Right renal cortex interstitium (tissue), 3 donors: ENCODE measurements around the gene CTU2. TPM values are rescaled to one million over a fixed set of nuclear protein-coding genes. Genes with fewer than 3 reads are reported as not detected.
A peak's percentile ranks its signal among the peaks of the same experiment; 100 is the strongest.
"Not testable (repeated sequence)": the region's sequence is repeated elsewhere in the genome, so short reads cannot be mapped to it uniquely, and the experiment has no call there.

Source experiments
- DNase-seq, 3 donors: peaks; one replicate each; pipeline ENCODE4 v3.0.0-alpha.2; 2013; ENCODE audit warnings: low read depth in 3 of 3, low spot score in 2 of 3
- polyA plus RNA-seq, 3 donors: library from polyadenylated mRNA; unstranded; fragments of 120-200 nt; gene quantifications; one replicate each; pipeline ENCODE4 v1.2.1, GENCODE V29; 2013; ENCODE audit not compliant: insufficient read length in 3 of 3

Gene CTU2
- 10 to 100 TPM in 2 of 3 donors, 1 to 10 TPM in 1; 8.7 to 11.2 (median 10.1) TPM for polyA plus RNA-seq

DNA sequence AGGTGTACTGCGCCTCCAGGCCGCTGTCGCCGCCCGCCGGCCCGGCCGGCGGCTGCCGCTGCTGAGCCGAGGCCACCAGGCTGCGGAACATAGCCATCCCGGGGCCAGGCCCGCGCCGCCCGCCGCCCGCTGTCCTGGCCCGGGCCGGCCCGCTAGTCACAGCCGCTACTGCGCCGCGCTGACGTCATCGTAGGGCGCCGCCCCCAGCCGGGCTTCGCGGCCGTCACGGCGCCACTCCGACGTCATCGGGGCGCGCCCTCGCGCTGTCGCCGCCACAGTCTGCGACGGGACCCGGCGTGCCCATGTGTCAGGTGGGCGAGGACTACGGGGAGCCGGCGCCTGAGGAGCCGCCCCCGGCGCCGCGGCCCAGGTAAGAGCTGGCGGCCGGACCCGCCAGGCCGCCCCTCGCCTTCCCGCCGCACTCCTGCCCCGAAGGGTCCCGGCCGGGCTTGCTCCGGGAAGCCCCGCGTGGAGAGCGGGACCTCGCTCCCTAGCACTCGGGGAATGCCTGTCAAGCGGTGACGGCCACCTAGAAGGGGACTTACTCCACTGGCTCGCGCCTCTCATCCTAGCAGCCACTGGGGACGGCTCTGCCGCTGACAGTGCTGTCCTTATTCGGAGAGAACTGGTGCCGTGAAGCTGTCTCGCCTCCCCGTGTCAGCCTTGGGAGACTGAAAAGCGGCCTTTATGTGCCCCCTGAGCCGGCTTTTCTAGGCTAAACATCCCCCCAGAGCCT is at the start of gene CTU2, which contains the start of gene RNF166:
Gene CTU2 (plus strand): TSS at position 275 of the 736 bp plus-strand sequence. CDS start 28 bp downstream, at position 303.
Gene RNF166 (minus strand): TSS at position 180 of the 736 bp plus-strand sequence. CDS start 83 bp downstream, at position 97.
- peak; percentile 65 to 66 (median 65) for DNase-seq

DNA sequence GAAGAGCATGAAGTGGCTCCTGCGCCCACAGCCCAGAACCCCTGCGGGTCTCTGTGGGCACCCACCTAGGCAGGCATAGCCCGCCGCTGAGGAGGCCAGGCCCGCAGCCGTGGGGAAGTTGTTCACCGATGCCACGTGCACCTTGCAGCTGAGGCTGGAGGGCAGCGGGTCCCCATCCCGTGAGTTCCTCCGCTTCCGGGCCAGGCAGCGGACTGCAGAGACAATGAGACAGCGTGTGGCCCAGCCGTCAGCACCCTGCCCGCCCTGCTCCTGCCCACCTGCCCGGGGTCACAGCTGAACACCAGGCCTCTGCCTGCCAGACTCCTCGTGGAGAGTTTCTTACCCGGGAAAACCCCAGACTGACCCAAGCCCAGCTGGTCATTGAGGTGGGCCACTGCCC is 48.9 kb upstream of the CTU2 start:
- no peak for DNase-seq

GRCh38 chr16:88658714-88659113 is 47.6 kb upstream of the CTU2 start:
- DNase-seq, result no peak

- no peak for DNase-seq
Measured at GRCh38 chr16:88659160-88659559, 47.1 kb upstream of the CTU2 start.

DNA sequence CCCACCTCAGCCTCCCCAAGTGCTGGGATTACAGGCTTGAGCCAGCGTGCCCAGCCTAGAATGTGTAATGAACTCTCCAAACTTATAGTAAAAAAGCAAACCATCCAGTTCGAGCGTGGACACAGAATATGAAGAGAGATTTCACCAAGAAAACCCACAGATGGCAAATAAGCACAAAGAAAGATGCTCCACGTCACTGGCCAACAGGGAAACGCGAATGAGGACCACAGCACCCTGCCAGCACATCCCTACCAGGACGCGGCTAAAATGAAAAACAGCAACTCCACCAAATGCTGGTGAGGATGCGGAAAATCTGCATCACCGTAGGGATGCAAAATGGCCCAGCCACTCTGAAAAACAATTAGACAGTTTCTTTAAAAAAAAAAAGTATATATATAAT is 44.8 kb upstream of the CTU2 start:
- DNase-seq, result no peak

DNA sequence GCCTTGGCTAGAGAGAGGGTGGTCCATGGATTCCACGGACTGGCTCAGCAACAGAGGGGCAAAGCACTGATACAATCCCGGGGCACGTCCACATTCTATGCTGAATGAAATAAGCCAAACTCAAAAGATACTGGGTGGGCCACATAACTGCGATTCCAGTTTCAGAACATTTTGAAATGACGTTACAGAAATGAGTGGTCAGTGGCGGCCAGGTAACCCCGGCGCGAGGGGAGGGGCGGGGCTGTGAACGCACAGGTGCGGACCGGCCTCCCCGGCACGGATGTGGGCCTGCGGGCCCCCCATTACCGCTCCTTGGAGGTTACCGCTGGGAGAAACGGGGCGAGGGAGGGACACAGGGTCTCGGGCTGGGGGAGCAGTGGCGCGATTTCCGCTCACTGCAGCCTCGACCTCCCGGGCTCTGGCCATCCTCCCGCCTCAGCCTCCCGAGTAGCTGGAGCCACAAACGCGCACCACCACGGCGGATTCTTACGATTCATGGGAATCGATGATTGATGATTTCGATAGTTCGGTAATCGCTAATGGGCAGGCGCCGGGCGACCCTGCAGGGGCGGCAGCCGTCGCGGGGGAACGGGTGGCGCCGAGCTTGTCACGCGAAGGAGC is 44.0 kb upstream of the CTU2 start:
- no peak for DNase-seq

- DNase-seq, result peak; percentile 89 to 96 (median 90)
Measured at GRCh38 chr16:88662843-88663606, 43.3 kb upstream of the CTU2 start, which contains the start of gene MVD. TSS of gene MVD (minus strand) at chr16:88663091. CDS start at chr16:88663080, 11 bp downstream.

DNA sequence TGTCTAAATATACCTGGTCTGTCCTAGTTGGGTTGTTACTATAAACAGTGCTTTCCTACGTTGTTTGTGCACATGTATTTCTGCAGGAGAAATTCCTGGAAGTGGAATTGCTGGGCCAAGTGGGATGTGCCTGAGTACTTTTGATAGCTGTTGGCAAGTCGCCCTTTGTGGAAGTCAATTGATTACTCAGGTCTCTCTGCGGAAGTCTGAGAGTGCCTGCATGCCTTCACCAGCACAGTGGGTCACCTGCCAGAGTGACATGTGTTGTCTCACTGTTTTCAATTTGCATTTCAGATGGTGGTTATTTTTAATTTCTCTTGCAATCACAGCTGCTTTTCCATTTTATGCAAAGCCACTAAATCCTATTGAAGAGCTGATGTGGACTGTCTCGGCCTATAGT is 41.2 kb upstream of the CTU2 start:
- DNase-seq, result no peak

- DNase-seq, result no peak
Measured at GRCh38 chr16:88665570-88665969, 40.7 kb upstream of the CTU2 start.

DNA sequence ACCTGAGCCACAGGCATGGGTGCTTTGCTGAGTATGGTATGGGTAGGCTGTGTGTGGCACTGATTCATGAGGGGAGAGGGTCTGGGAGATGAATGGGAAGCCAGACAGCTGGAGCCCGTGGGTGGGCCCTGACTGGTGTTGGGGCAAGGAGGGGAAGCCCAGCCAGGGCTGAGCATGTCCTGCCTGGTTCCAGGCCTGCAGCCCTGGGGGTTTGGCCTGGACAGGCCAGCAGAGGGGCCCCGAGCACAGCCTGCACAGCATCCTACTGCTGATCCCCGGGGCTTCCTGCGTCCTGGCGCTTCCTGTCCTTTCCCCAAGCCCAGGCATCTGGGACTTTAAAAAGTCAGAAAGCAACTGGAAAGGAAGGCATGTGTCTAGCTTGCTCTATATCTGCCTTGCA is 38.8 kb upstream of the CTU2 start:
- DNase-seq, result no peak

GRCh38 chr16:88669493-88669892 is 36.8 kb upstream of the CTU2 start:
- DNase-seq, result not testable (repeated sequence)

DNA sequence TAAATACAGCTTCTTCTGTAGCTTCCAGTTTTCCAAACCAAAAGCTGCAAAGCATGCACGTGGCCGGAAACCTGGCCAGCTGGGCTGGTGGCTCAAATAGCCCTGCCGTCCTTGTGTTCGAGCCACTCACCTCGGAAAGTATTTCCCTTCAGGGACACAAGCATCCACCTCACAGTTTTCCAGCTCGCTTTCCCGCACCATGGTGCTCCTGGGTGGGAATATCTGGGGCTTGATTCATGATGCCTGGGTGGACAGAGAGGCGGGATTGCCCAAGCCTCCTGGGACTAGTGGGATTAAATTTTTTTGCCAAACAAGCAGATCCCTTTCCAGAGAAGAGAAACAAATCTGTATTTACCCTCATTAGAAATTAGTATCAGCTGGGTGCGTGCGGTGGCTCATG is 36.3 kb upstream of the CTU2 start:
- DNase-seq, result no peak

DNA sequence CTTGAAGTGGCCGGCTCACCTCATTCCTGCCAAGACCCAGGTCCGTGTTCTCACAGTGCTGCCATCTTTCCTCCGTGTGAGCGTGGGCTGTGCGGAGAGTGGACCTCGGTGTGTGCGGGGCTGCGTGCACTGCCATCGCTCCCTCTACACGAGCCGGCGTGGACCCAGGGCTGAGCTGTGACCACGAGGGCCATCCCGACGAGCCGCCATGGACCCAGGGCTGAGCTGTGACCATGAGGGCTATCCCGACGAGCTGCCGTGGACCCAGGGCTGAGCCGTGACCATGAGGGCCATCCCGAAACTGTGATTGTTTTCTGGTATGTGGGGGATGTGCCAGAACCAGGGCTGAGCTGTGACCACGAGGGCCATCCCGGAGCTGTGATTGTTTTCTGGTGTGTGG is 34.5 kb upstream of the CTU2 start:
- no peak for DNase-seq

GRCh38 chr16:88672776-88673175 is 33.5 kb upstream of the CTU2 start:
- no peak for DNase-seq

- DNase-seq, result no peak
Measured at GRCh38 chr16:88673716-88674379, 32.5 kb upstream of the CTU2 start.

GRCh38 chr16:88676502-88677242 is 29.6 kb upstream of the CTU2 start:
- no peak for DNase-seq

DNA sequence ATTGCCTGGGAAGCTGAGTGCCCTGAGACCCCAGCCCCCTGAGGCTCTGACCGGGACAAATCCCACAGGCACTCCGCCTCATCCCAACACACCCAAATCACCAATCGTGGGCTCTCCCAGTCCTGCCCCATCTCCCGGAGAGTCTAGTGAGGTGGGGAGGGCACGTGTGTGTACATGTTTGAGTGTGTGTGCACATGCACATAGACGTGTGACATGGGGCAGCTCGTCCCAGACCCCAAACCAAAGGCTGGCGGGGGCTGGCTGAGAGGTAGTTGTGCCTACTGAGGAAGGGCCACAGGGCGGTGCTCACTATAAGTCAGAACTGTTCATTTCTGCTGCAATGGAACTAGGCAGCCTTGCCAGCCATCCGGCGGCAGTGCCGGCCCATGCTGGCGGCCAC is 28.6 kb upstream of the CTU2 start:
- no peak for DNase-seq

DNA sequence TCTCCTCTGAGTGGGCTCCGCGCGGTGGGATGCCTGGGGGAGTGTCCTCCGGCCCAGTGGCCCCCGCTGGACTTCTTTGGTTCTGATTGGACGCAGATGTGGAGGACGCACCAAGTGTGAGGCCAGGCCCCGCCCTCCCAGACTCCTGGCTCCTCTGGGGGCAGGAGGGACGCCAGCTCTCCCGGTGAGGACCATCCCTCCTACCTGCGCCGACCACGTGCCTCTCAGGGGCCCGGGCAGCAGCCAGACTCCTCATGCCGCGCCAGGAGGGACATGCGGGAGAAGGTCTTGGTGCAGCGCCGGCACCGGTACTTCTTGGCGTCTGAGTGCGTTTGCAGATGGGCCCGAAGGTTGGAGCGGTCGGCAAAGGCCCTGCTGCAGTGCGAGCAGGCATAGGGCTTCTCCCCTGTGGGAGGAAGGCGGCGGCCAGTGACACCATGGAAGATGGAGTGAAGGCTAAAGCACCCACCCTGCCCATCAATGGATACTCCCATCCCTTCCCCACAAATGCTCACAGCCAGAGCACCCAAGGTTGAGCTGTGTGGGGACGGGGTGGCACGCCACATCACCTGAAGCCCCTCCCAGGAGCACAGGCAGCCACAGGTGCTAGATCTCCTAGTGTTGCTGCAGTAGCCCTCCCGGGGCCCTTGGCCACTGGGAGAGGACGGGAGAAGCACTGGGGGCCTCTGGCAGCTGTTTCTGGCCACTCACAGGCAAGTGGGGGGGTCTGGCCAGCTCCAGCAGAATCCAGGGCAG is 27.9 kb upstream of the CTU2 start:
- DNase-seq, result no peak

GRCh38 chr16:88680554-88681083 is 25.7 kb upstream of the CTU2 start:
- no peak for DNase-seq
